GM19397 (cell line): ENCODE measurements around the gene ARF1.

Experiments
- ATAC-seq: cut with Tn5 transposase; IDR thresholded peaks from one replicate; pipeline ENCODE4 v1.9.1; 2021; ENCODE audit warnings: mild to moderate bottlenecking, moderate library complexity; ENCODE audit not compliant: unreplicated experiment

Gene ARF1

DNA sequence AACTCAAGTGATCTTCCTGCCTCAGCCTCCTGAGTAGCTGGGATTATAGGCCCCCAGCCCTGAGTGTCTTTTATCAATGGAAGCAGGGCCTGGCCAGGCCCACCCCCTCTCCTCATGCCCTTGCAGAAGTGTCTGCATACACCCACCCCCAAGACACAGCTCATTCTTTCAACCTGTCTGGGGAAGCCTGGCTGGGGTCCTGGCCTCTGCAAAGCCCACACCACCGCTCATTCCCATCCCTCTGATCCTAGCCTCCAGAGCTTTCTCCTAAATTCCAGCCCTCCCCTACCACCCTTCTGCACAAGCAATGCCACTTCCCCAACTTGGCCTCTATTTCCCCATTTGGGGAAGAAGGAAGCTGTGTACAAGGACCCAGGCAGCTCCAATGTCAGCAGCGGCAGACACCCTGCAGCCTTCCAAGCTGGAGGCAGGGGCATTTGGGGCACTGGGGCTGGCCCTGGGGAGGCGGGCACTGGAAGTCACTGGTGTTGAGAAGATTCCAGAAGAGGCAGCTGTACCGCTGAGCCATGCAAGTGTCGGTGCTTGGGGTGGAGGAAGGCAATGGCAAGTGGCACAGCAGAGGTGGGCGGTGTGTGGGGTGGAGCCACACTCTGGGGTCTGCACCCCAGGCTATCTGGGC is 33.7 kb upstream of the ARF1 start:
- ATAC-seq: no peak

DNA sequence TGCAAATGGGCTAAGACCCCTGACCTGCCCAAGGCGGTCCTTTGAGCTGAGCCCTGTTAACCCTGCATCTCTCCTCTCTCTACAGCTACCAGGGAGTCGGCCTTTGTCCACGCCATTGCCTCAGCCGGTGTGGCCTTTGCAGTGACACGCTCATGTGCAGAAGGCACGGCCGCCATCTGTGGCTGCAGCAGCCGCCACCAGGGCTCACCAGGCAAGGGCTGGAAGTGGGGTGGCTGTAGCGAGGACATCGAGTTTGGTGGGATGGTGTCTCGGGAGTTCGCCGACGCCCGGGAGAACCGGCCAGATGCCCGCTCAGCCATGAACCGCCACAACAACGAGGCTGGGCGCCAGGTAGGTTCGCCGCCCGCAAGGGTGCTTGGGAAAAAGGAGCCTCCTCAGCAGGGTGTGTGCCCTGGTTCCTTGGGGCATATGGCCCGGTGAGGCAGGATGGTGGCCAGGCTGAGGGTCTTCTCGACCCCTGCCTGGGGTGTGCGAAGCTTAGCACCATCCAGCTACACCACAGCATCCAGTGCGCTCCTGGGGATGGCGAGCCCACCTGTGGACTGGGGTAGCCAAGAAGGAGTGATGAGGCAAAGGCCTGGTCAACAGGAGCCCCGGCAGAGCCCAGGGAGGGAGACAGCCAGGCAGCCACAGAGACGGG is 31.8 kb upstream of the ARF1 start:
- ATAC-seq: no peak

- no peak for ATAC-seq
These were observed 24.1 kb upstream of the ARF1 start for GRCh38 chr1:228058172-228058948.

DNA sequence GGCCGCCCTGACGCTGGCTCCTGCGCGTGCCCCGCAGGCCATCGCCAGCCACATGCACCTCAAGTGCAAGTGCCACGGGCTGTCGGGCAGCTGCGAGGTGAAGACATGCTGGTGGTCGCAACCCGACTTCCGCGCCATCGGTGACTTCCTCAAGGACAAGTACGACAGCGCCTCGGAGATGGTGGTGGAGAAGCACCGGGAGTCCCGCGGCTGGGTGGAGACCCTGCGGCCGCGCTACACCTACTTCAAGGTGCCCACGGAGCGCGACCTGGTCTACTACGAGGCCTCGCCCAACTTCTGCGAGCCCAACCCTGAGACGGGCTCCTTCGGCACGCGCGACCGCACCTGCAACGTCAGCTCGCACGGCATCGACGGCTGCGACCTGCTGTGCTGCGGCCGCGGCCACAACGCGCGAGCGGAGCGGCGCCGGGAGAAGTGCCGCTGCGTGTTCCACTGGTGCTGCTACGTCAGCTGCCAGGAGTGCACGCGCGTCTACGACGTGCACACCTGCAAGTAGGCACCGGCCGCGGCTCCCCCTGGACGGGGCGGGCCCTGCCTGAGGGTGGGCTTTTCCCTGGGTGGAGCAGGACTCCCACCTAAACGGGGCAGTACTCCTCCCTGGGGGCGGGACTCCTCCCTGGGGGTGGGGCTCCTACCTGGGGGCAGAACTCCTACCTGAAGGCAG is 23.4 kb upstream of the ARF1 start:
- no peak for ATAC-seq

- no peak for ATAC-seq
These were observed 22.7 kb upstream of the ARF1 start for GRCh38 chr1:228059634-228060457.

DNA sequence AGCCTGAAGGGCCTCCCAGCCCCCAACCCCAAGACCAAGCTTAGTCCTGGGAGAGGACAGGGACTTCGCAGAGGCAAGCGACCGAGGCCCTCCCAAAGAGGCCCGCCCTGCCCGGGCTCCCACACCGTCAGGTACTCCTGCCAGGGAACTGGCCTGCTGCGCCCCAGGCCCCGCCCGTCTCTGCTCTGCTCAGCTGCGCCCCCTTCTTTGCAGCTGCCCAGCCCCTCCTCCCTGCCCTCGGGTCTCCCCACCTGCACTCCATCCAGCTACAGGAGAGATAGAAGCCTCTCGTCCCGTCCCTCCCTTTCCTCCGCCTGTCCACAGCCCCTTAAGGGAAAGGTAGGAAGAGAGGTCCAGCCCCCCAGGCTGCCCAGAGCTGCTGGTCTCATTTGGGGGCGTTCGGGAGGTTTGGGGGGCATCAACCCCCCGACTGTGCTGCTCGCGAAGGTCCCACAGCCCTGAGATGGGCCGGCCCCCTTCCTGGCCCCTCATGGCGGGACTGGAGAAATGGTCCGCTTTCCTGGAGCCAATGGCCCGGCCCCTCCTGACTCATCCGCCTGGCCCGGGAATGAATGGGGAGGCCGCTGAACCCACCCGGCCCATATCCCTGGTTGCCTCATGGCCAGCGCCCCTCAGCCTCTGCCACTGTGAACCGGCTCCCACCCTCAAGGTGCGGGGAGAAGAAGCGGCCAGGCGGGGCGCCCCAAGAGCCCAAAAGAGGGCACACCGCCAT is 21.9 kb upstream of the ARF1 start:
- no peak for ATAC-seq

- ATAC-seq: no peak
These were observed 21.0 kb upstream of the ARF1 start for GRCh38 chr1:228061411-228062084.

- ATAC-seq: no peak
These were observed 20.3 kb upstream of the ARF1 start for GRCh38 chr1:228062085-228062791.

DNA sequence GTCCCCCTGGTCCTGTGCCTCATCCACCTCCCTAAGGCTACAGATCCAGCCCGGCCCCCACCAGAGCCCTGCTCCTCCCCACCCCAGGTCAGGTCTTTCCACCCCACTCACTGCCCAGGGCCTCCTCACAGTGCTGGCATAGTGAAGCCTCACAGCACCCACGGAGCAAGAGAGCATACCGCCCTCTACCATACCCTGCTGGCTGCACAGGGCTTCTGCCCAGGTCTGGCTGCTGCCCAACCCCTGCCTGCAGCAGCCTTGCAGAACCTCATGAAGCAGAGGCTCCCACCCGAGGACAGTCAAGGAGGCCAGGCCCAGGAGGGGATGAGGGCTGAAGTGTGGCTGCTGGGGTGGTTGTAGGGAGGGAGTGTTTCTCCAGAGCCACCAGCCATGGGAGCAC is 19.7 kb upstream of the ARF1 start:
- ATAC-seq: no peak

DNA sequence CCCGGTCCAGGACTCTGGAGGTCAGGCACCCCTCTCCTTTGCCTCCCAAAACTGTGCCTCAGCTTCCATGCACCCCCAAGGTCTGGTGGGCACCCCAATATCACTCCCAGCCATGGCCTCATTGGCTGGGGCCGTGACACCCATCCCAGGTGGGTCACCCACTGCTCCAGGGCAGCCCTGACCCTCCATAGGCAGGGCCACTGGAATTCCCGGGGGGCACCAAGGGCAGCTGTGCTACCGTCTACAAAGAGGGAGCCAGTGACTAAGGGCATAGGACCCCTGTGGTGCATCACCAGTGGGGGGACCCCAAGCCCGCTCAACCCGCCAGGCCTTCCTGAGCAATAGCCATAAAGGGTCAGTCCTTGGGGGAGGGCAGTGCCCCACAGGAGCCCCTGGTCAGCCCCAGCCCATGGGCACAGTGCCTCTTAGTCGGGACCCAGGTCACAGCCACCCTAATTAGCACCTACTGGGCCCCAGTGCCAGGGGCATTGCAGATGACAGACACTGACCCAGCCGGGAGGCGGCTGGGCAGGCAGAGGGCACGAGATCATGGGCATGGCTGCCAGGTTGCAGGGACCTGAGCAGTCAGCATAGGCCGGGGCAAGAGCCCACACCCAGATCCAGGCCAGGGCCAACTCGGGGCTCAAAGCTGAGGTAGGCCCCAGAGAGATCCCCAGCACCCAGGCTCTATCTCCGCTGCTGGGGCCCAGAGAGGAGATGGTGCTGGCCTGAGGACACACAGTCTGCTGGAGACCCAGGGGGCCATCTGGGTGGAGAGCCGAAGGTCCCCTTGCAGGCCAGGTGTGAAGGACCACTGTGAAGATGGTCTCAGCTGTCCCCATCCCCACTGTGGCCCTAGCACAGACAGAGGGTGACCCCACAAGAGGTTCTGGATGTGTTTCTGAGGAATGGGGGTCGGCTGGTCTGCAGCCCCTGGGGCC is 19.0 kb upstream of the ARF1 start:
- no peak for ATAC-seq

DNA sequence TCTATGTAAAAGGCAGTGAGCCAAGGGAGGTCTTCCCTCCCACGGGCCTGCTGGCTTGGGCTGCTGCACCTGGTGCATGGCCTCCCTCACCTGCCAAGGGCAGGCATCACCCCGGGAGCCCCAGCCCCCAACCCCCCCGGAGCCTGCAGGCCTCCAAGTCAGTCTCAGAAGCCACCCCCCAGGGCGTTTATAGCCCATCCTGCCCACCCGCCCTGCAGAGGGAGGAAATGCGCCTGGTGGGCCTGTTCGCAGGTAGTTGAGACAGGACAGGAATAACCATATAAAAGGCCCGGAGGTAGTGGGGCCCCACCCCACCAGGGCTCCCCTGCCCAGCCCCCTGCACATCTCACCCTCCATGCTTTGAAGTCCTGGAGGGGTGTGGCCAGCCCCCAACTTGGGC is 18.2 kb upstream of the ARF1 start:
- no peak for ATAC-seq

GRCh38 chr1:228064741-228065542 is 17.6 kb upstream of the ARF1 start:
- ATAC-seq: no peak

- ATAC-seq: no peak
These were observed 16.8 kb upstream of the ARF1 start for GRCh38 chr1:228065543-228066347.

DNA sequence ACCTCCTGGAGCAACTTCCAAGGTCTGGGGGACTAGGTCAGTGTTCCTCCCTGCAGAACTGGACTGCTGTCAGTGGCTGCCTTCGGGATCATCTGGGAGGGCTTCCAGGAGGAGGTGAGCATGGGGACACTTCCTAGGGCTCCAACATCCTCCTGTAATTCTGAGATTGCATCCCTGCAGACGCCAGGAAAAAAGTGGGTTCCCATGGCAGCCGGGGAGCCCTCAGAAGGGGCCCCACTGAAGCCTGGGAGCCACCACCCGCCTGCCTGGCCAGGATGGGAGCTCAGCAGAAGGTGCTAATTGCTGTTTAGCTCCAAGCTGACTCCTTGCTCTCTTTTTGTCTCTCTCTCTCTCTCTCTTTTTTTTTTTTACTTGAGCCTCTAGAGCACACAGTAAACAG is 16.1 kb upstream of the ARF1 start:
- no peak for ATAC-seq

DNA sequence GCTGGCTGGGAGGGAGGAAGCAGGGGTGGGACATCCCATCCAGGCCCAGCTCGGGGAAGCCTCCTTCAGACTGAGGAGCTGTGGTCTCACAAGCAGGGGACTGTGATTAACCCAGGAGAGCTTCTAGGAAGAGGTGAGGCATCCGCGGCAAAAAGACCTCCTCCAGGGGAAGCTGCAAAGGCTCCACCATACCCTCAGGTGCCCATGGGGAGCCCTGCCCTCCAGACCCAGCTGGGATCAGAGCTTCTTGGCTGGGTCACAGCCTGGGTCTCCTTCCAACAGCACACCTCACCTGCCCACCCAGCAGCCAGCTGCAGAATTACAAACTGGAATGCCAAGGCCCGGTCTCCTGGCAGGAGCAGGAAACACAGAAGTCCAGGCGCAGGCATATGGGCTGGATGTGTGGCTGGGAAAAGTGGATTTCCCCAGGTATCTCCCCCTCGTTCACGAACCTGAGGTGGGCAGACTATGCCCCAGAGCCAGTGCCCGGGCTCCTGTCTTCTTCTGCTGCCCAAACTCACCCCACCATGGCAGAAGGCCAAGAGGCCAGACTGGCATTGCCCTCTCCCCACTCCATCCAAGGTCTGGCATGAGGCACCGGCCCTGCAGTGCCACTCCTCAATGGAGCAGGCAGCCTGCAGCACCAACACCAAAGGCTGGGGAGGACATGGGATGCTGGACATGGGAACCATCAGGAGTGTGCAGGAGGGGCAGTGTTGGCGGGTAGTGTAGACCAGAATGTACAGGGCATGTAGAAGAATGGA is 15.4 kb upstream of the ARF1 start:
- ATAC-seq: no peak
